GM23338 (cell line): Measurements from ENCODE around the gene CADM4. TPM values are rescaled to one million over a fixed set of nuclear protein-coding genes. Genes with fewer than 3 reads are reported as not detected.

Experiments used
- ATAC-seq: fragments of 200-7000 bp; cut with Tn5 transposase; 3 replicates; pipeline ENCODE4 v1.9.1; 2020
- DNase-seq: peaks from one replicate; pipeline ENCODE4 v3.0.0-alpha.2; 2015; ENCODE audit warnings: low spot score
- H2AFZ ChIP-seq: fragments of 200-600 bp; sonication (generic); 2 replicates; pipeline ENCODE4 v1.8.0; 2016; ENCODE audit warnings: antibody characterized with exemption, mild to moderate bottlenecking, moderate library complexity
- H3F3A ChIP-seq: fragments of 200-600 bp; sonication (generic); replicated peaks from 2 replicates; pipeline ENCODE4 v1.8.0; 2017; ENCODE audit warnings: antibody characterized with exemption, mixed run types, low read depth
- H3K27ac ChIP-seq: fragments of 200-600 bp; sonication (generic); 2 replicates; pipeline ENCODE4 v1.6.1; 2016; ENCODE audit warnings: low read depth
- H3K27me3 ChIP-seq: fragments of 200-600 bp; sonication (generic); 2 replicates; pipeline ENCODE4 v1.8.0; 2016; ENCODE audit warnings: mild to moderate bottlenecking, mixed run types, moderate library complexity; ENCODE audit not compliant: insufficient read depth
- H3K36me3 ChIP-seq: fragments of 200-600 bp; sonication (generic); 2 replicates; pipeline ENCODE4 v1.8.0; 2016; ENCODE audit warnings: mild to moderate bottlenecking; ENCODE audit not compliant: insufficient read depth
- H3K4me1 ChIP-seq: fragments of 200-600 bp; sonication (generic); 2 replicates; pipeline ENCODE4 v1.8.0; 2016; ENCODE audit warnings: mild to moderate bottlenecking, moderate library complexity; ENCODE audit not compliant: insufficient read depth
- H3K4me2 ChIP-seq: fragments of 200-600 bp; sonication (generic); 2 replicates; pipeline ENCODE4 v1.7.1; 2017; ENCODE audit warnings: mixed run types
- H3K4me3 ChIP-seq: fragments of 200-600 bp; sonication (generic); 2 replicates; pipeline ENCODE4 v1.6.1; 2016; ENCODE audit warnings: mixed run types
- H3K79me2 ChIP-seq: fragments of 200-600 bp; sonication (generic); replicated peaks from 2 replicates; pipeline ENCODE4 v1.8.0; 2017; ENCODE audit warnings: mild to moderate bottlenecking; ENCODE audit not compliant: insufficient read depth
- H3K9me2 ChIP-seq: fragments of 200-600 bp; sonication (generic); 2 replicates; pipeline ENCODE4 v1.8.0; 2017; ENCODE audit not compliant: insufficient read depth
- H4K20me1 ChIP-seq: fragments of 200-600 bp; sonication (generic); replicated peaks from 2 replicates; pipeline ENCODE4 v1.8.0; 2017; ENCODE audit warnings: mild to moderate bottlenecking; ENCODE audit not compliant: insufficient read depth
- H3K27ac Mint-ChIP-seq: 2 replicates; pipeline ENCODE4 v1.8.0; 2020; ENCODE audit warnings: inconsistent platforms, mild to moderate bottlenecking, moderate library complexity, mixed read lengths
- H3K27me3 Mint-ChIP-seq: 3 replicates; pipeline ENCODE4 v1.8.0; 2022; ENCODE audit warnings: low read depth, mild to moderate bottlenecking, moderate library complexity, mixed read lengths, inconsistent platforms; ENCODE audit not compliant: insufficient read depth, poor library complexity
- H3K36me3 Mint-ChIP-seq: 3 replicates; pipeline ENCODE4 v1.8.0; 2021; ENCODE audit warnings: low read depth, mild to moderate bottlenecking, inconsistent platforms, moderate library complexity, mixed read lengths
- H3K4me1 Mint-ChIP-seq: 3 replicates; pipeline ENCODE4 v1.8.0; 2020; ENCODE audit warnings: mild to moderate bottlenecking, inconsistent platforms, mixed read lengths
- H3K4me3 Mint-ChIP-seq: 3 replicates; pipeline ENCODE4 v1.8.0; 2021; ENCODE audit warnings: moderate library complexity, mild to moderate bottlenecking, inconsistent platforms, mixed read lengths
- H3K9me3 Mint-ChIP-seq: 3 replicates; pipeline ENCODE4 v1.8.0; 2020; ENCODE audit warnings: moderate library complexity, mild to moderate bottlenecking, inconsistent platforms, mixed read lengths
- CREB1 ChIP-seq: fragments of 250-450 bp; sonication (Bioruptor Pico); IDR thresholded peaks from 2 replicates; pipeline ENCODE4 v1.5.0; 2020; ENCODE audit warnings: low read depth, mild to moderate bottlenecking, moderate library complexity
- CTCF ChIP-seq, 2 experiments: fragments of 200-600 bp in 1 of 2; sonication (generic) in 1 of 2; conservative IDR thresholded peaks; 2 replicates each; pipeline versions ENCODE4 v1.5.1 to v1.6.1; 2016 to 2017; ENCODE audit warnings: antibody characterized with exemption in 2 of 2, low read depth in 2 of 2, mild to moderate bottlenecking in 2 of 2, moderate library complexity in 1 of 2
- ETS1 ChIP-seq: IDR thresholded peaks from 2 replicates; pipeline ENCODE4 v1.6.1; 2016; ENCODE audit warnings: antibody characterized with exemption
- EZH2 ChIP-seq: fragments of 200-600 bp; sonication (generic); IDR thresholded peaks from one replicate; pipeline ENCODE4 v1.8.0; 2017; ENCODE audit warnings: antibody characterized with exemption, mild to moderate bottlenecking, low read depth; ENCODE audit not compliant: unreplicated experiment
- EZH2phosphoT487 ChIP-seq: fragments of 200-600 bp; sonication (generic); IDR thresholded peaks from one replicate; pipeline ENCODE4 v1.8.1; 2018; ENCODE audit warnings: antibody characterized with exemption; ENCODE audit not compliant: unreplicated experiment
- JUNB ChIP-seq: IDR thresholded peaks from one replicate; pipeline ENCODE4 v1.6.1; 2016; ENCODE audit warnings: antibody characterized with exemption; ENCODE audit not compliant: unreplicated experiment
- NANOG ChIP-seq: IDR thresholded peaks from 2 replicates; pipeline ENCODE4 v1.6.1; 2016; ENCODE audit warnings: antibody characterized with exemption, borderline replicate concordance
- POLR2AphosphoS5 ChIP-seq: IDR thresholded peaks from 2 replicates; pipeline ENCODE4 v1.6.1; 2016; ENCODE audit warnings: antibody characterized with exemption, low read depth
- REST ChIP-seq: IDR thresholded peaks from one replicate; pipeline ENCODE4 v1.6.1; 2018; ENCODE audit warnings: antibody characterized with exemption; ENCODE audit not compliant: unreplicated experiment
- STAT1 ChIP-seq: IDR thresholded peaks from one replicate; pipeline ENCODE4 v1.6.1; 2016; ENCODE audit warnings: antibody characterized with exemption; ENCODE audit not compliant: unreplicated experiment
- ZNF114 ChIP-seq: fragments of 250-450 bp; sonication (Bioruptor Pico); IDR thresholded peaks from 2 replicates; pipeline ENCODE4 v1.5.0; 2020; ENCODE audit warnings: mild to moderate bottlenecking, moderate library complexity
- ZNF331 ChIP-seq: fragments of 250-450 bp; sonication (Bioruptor Pico); IDR thresholded peaks from 2 replicates; pipeline ENCODE4 v1.5.0; 2020; ENCODE audit warnings: low read depth, mild to moderate bottlenecking, moderate library complexity
- ZNF462 ChIP-seq: fragments of 250-450 bp; sonication (Bioruptor Pico); IDR thresholded peaks from 2 replicates; pipeline ENCODE4 v1.5.0; 2020; ENCODE audit warnings: mild to moderate bottlenecking, moderate library complexity
- polyA plus RNA-seq: library from polyadenylated mRNA; unstranded; fragments of >200 nt; fragmentation: Nextera tagmentation; extraction: Ambion mirVana; gene quantifications from 2 replicates; pipeline ENCODE4 v1.2.1, GENCODE V29; 2016
- total RNA-seq: library from RNA; depleted of rRNA; stranded (reverse); fragments of >200 nt; shearing (Covaris generic); gene quantifications from 2 replicates; pipeline ENCODE4 v1.2.3, GENCODE V29; 2014

CADM4 gene
- total and polyA plus RNA-seq, 2 experiments from 2014 or later: 3.7 to 21.2 TPM

GRCh38 chr19:43626838-43627237 is 12.8 kb downstream of the CADM4 start:
- H3K9me2 ChIP-seq: no peaks in the 10 kb centered on the region
- DNase-seq (no peak), ATAC-seq (no peak)
- no peaks in the 10 kb centered on the region for H3K36me3 ChIP-seq
- no peaks in the 10 kb centered on the region for H3K27me3 ChIP-seq
- H3K27ac ChIP-seq: no peak overlapping the region
- Mint-ChIP-seq H3K9me3 (peaks cover 3% of the 10 kb centered on the region; the same call in 2 of the 3 replicates), H3K4me3 (no peak overlapping the region), H3K36me3 (peaks cover 18% of the 10 kb centered on the region; the same call in 2 of the 3 replicates), H3K4me1 (peaks cover 15% of the 10 kb centered on the region), H3K27ac (no peak overlapping the region), H3K27me3 (peaks cover 18% of the 10 kb centered on the region)
- peaks cover 9% of the 10 kb centered on the region for H3F3A ChIP-seq
- peaks cover 9% of the 10 kb centered on the region for H4K20me1 ChIP-seq
- H3K79me2 ChIP-seq: no peaks in the 10 kb centered on the region
- H3K4me3 ChIP-seq: no peak overlapping the region
- no peak overlapping the region for H2AFZ ChIP-seq
- TF ChIP-seq ETS1 (no peak), POLR2AphosphoS5 (no peak), CTCF (conservative IDR thresholded peaks at IDR 0.05; ENCODE audit: low read depth in 2 of 2) (no peak), STAT1 (no peak), JUNB (no peak), ZNF462 (CRISPR knock-in tag) (no peak), CREB1 (CRISPR knock-in tag) (no peak), ZNF114 (CRISPR knock-in tag) (no peak), REST (no peak), NANOG (no peak), ZNF331 (no peak), EZH2phosphoT487 (no peak), EZH2 (no peak)
- H3K4me1 ChIP-seq: peaks cover 8% of the 10 kb centered on the region; the same call in 1 of the 2 replicates
- H3K4me2 ChIP-seq: no peak overlapping the region
